Right cardiac atrium (tissue), 5 donors: ENCODE measurements around the gene ANKRD16. TPM values are rescaled to one million over a fixed set of nuclear protein-coding genes. Genes with fewer than 3 reads are reported as not detected.

ENCODE experiments used
- ATAC-seq, 2 donors: fragments of 200-7000 bp; cut with Tn5 transposase; one replicate each; pipeline versions ENCODE4 v1.8.0 to v1.9.1; 2020; ENCODE audit warnings: moderate library complexity in 2 of 2, mild to moderate bottlenecking in 1 of 2
- DNase-seq, 3 donors: peaks; one replicate each; pipeline ENCODE4 v3.0.0-alpha.2; 2020
- H3K27ac ChIP-seq: one replicate; pipeline ENCODE4 v1.5.1; 2013; ENCODE audit warnings: mild to moderate bottlenecking, low read length, control low read depth, moderate library complexity
- H3K27me3 ChIP-seq: one replicate; pipeline ENCODE4 v1.6.1; 2013; ENCODE audit not compliant: control insufficient read depth, insufficient read depth
- H3K4me1 ChIP-seq: one replicate; pipeline ENCODE4 v1.6.1; 2013; ENCODE audit warnings: low read length; ENCODE audit not compliant: control insufficient read depth, insufficient read depth
- H3K4me3 ChIP-seq: one replicate; pipeline ENCODE4 v1.5.1; 2013; ENCODE audit warnings: low read length, control low read depth
- H3K9me3 ChIP-seq: one replicate; pipeline ENCODE4 v1.6.1; 2013; ENCODE audit warnings: low read length; ENCODE audit not compliant: control insufficient read depth
- WGBS: extraction: QIAGEN DNeasy Blood & Tissue Kit; methylation state at CpG from one replicate; pipeline ENCODE4 v1.1.7; 2013; 5-methylcytosine and 5-hydroxymethylcytosine counted together
- intact Hi-C, 4 donors: fragments of 100-400 bp; cut with DNase I; formaldehyde crosslinking; loops; one replicate each; pipeline versions ENCODE4 v1.11.0 to v1.14.0; 2022 to 2023
- polyA plus RNA-seq: library from polyadenylated mRNA; stranded (reverse); fragments of 200-250 nt; gene quantifications from one replicate; pipeline ENCODE4 v1.2.3, GENCODE V29; 2013
- total RNA-seq, 4 donors: library from RNA; stranded (reverse); fragmentation: NEBNext Ultra II Directional; extraction: Animal tissue kit (Norgen Biotek cat#: 25700); gene quantifications; one replicate each; pipeline ENCODE4 v1.2.1, GENCODE V29; 2021
- donor health status: healthy with polysubstance abuse.
- donor health status: DM: no; HTN: yes; CAD: no.
- donor health status: DM: no; HTN: no; CAD: no.
- donor health status: DM: no; HTN: yes; CAD: no; lungs with severe emphysema.
- donor health status: DM: yes; HTN: yes; CAD: no.

ANKRD16 gene
- total and polyA plus RNA-seq, 5 donors: 2.6 to 4.3 (median 4.0) TPM

GRCh38 chr10:5817322-5818047 is 72.2 kb downstream of the ANKRD16 start:
- WGBS: 85% methylated on average over 4 of the region's 4 CpGs
- Histone ChIP-seq H3K4me3 (no peak overlapping the region), H3K27ac (no peak overlapping the region), H3K9me3 (no peaks in the 10 kb centered on the region), H3K27me3 (no peaks in the 10 kb centered on the region), H3K4me1 (no peaks in the 10 kb centered on the region)
- intact Hi-C loops: loop anchor here in 2 of 4 donors (10.0 kb wide), 2 partner anchors 57 to 63 kb away; no protein-coding TSS in a partner anchor
- no peak for DNase-seq
- ATAC-seq: no peak

- DNase-seq: no peak
- H3K9me3 ChIP-seq: no peaks in the 10 kb centered on the region
- ATAC-seq: no peak
- H3K27ac ChIP-seq: no peak overlapping the region
- no peaks in the 10 kb centered on the region for H3K27me3 ChIP-seq
- no peak overlapping the region for H3K4me3 ChIP-seq
- intact Hi-C loops: loop anchor here in 2 of 4 donors (10.0 kb wide), 2 partner anchors 59 to 61 kb away; no protein-coding TSS in a partner anchor
- no peaks in the 10 kb centered on the region for H3K4me1 ChIP-seq
Observed at GRCh38 chr10:5816170-5816569, 73.5 kb downstream of the ANKRD16 start.

- Histone ChIP-seq H3K27ac (peak overlapping the region; percentile 85), H3K4me3 (peak overlapping the region; percentile 69), H3K4me1 (no peaks in the 10 kb centered on the region), H3K9me3 (no peaks in the 10 kb centered on the region), H3K27me3 (no peaks in the 10 kb centered on the region)
- ATAC-seq (no peak), DNase-seq (no peak)
- 22% methylated on average over 12 of the region's 12 CpGs for WGBS
- intact Hi-C loops: loop anchor here in 2 of 4 donors (5.0 to 10.0 kb wide), 3 partner anchors 60 to 73 kb away; partner anchors contain the start of gene ANKRD16 (in 1 of the 2)
Observed at GRCh38 chr10:5814110-5815107, 75.3 kb downstream of the ANKRD16 start.

- Histone ChIP-seq H3K9me3 (no peaks in the 10 kb centered on the region), H3K27ac (peak within 1 kb of the TSS; percentile 99), H3K27me3 (no peaks in the 10 kb centered on the region), H3K4me1 (no peaks in the 10 kb centered on the region), H3K4me3 (peak within 1 kb of the TSS; percentile 79)
- WGBS: under 1% methylated on average over 77 of the region's 77 CpGs
- intact Hi-C loops: loop anchor here in 2 of 4 donors (5.0 to 10.0 kb wide), 3 partner anchors 59 to 74 kb away; partner anchors contain the start of gene ANKRD16 (in 1 of the 2)
- ATAC-seq (peak; percentile 99), DNase-seq (peak; percentile 96 to 98 (median 98))
Observed at GRCh38 chr10:5813341-5814109, 76.2 kb downstream of the ANKRD16 start, which contains the start of gene GDI2. TSS of gene GDI2 (minus strand) at chr10:5813434. CDS start at chr10:5813258, 176 bp downstream.

GRCh38 chr10:5813091-5813340 is 76.7 kb downstream of the ANKRD16 start:
- Histone ChIP-seq H3K4me1 (peaks cover 1% of the 10 kb centered on the region), H3K27ac (peak overlapping the region; percentile 99), H3K27me3 (no peaks in the 10 kb centered on the region), H3K9me3 (no peaks in the 10 kb centered on the region), H3K4me3 (peak overlapping the region; percentile 79)
- under 1% methylated on average over 29 of the region's 29 CpGs for WGBS
- intact Hi-C loops: loop anchor here in 2 of 4 donors (5.0 to 10.0 kb wide), 3 partner anchors 58 to 74 kb away; partner anchors contain the start of gene ANKRD16 (in 1 of the 2)
- ATAC-seq (peak; percentile 48 to 63), DNase-seq (no peak)

- peak; percentile 57 to 82 (median 82) for DNase-seq
- ATAC-seq: peak; percentile 60 to 71
- peak overlapping the region; percentile 99 for H3K27ac ChIP-seq
- H3K27me3 ChIP-seq: no peaks in the 10 kb centered on the region
- H3K4me3 ChIP-seq: peak overlapping the region; percentile 79
- WGBS: under 1% methylated on average over 49 of the region's 49 CpGs
- H3K4me1 ChIP-seq: peaks cover 3% of the 10 kb centered on the region
- intact Hi-C loops: loop anchor here in 2 of 4 donors (5.0 to 10.0 kb wide), 3 partner anchors 58 to 75 kb away; partner anchors contain the start of gene ANKRD16 (in 1 of the 2)
- no peaks in the 10 kb centered on the region for H3K9me3 ChIP-seq
Observed at GRCh38 chr10:5812283-5813090, 77.2 kb downstream of the ANKRD16 start.

Other genes starting within 250 kb of the ANKRD16 start
- gene ASB13, start 223.3 kb downstream of the ANKRD16 start, total RNA-seq: 10 to 100 TPM; 15.0 to 20.6 (median 17.5) TPM
- 17.1 TPM for gene ASB13, start 223.3 kb downstream of the ANKRD16 start, polyA plus RNA-seq
- 10 to 100 TPM; 41.1 to 51.7 (median 49.3) TPM for gene TASOR2, start 205.1 kb downstream of the ANKRD16 start, total RNA-seq
- 9.7 TPM for gene TASOR2, start 205.1 kb downstream of the ANKRD16 start, polyA plus RNA-seq
- gene GDI2, start 76.5 kb downstream of the ANKRD16 start, total RNA-seq: 100 to 1,000 TPM in 3 of 4 donors, 10 to 100 TPM in 1; 97.7 to 111 (median 105) TPM
- gene GDI2, start 76.5 kb downstream of the ANKRD16 start, polyA plus RNA-seq: 47.5 TPM
- gene FBH1, start 350 bp upstream of the ANKRD16 start, total RNA-seq: 10 to 100 TPM; 75.6 to 82.1 (median 77.4) TPM
- gene FBH1, start 350 bp upstream of the ANKRD16 start, polyA plus RNA-seq: 49.3 TPM
- 10 to 100 TPM; 11.8 to 19.7 (median 15.8) TPM for gene IL15RA, start 87.7 kb upstream of the ANKRD16 start, total RNA-seq
- 13.9 TPM for gene IL15RA, start 87.7 kb upstream of the ANKRD16 start, polyA plus RNA-seq
- 1 to 10 TPM in 1 of 4 donors, under 1 TPM in 3; 0.71 to 1.3 (median 0.82) TPM for gene IL2RA, start 172.5 kb upstream of the ANKRD16 start, total RNA-seq
- 0.18 TPM for gene IL2RA, start 172.5 kb upstream of the ANKRD16 start, polyA plus RNA-seq
- gene RBM17, start 199.1 kb upstream of the ANKRD16 start, total RNA-seq: 10 to 100 TPM; 51.6 to 66.5 (median 57.1) TPM
- gene RBM17, start 199.1 kb upstream of the ANKRD16 start, polyA plus RNA-seq: 51.0 TPM